Inflammatory macrophage (primary cell): ENCODE data around the gene NEO1.

Source experiments
- DNase-seq, 2 donors: peaks; one replicate each; pipeline ENCODE4 v3.0.0-alpha.2; 2020 to 2022

The NEO1 gene

DNA sequence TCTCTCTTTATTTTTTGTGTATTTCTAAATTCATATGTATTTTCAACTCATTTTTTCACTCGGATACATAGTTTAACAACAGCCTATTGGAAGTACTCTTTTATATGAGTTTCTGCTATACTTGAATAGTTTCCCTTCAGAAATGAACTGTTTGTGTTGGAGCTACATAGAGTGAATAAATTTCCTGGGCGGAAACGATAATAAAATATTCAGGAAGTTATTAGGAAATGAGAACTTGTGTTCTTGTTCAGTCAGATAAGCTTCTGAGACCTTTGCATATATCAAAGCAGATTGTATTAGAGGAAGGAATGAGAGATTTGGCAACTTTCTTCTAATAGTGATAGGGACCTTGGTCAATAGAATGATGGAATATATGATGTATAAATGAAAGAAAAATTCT, 27.3 kb downstream of the NEO1 start:
- no peak for DNase-seq

DNA sequence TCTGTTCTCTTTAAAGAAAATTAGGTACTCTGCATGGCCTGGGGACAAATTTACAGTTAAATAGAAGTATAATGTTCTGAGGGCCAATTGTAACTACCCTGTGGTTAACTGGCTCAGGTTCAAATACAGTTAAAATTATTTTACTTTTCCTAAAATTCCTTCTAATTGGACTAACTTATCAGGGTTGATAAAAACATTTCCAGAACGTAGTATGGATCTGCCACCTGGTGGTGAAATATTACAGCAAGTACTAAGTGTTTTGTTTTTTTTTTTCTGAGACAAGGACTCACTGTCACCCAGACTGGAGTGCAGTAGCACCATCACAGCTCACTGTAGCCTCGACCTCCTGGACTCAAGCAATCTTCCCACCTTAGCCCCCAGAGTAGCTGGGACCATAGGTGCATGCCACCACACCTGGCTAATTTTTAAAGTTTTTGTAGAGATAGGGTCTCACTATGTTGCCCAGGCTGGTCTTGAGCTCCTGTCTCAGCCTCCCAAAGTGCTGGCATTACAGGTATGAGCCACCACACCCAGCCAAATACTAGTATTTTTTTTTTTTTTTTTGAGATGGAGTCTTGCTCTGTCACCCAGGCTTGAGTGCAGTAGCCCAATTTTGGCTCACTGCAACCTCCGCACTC, 29.2 kb downstream of the NEO1 start:
- peak; percentile 48 to 49 for DNase-seq

DNA sequence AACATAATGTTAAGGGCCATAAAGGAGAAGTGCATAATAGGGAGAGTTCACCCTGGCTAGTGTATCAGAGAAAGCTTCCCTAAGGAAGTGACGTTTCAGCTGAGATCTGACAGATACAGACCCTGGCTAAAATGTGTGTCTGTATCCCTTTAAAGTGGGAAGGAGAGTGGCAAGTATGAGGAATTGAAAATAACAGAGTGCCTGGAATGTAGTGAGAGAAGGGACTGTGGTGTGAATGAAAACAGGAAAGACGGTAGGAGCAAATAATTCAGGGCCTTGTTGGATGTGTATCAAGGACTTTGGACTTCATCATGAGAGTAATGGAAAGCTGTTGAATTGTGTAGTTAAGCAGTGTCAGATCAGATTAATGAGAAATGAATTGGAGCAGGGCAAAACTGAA, 30.5 kb downstream of the NEO1 start:
- no peak for DNase-seq

DNA sequence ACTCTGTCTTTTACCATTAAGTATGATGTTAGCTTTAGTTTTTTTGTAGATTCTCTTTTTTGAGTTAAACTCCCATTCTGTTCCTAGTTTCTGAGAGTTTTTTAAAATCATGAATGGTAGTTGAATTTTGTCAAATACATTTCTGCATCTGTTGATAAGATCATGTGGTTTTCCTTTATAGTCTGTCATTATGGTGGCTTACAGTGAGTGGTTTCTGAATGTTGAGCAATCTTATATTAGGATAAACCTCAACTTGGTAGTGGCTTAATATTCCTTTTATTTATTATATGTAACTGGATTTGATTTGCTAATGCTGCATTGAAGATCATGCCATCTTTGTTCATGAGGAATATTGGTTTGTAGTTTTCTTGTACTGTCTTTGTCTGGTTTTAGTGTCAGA, 34.8 kb downstream of the NEO1 start:
- DNase-seq, result no peak

DNA sequence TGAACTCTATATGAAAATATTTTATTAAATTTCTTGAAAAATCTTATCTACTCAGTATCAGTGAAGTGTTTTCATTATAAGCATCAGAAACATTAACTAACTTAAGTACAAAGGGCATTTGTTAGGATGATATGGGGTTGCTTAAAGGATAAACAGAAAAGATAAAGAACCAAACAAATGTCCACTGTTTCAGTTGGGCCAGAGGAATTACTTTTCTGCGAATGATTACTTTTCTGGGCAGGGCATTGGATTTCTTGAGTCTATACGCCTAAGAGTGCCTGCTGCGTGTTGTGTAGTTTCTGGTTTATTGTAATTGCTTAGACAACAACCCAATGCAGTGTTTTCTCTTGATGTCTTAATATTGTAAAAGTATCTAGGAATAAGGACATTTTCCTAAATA, 52.8 kb downstream of the NEO1 start:
- no peak for DNase-seq

DNA sequence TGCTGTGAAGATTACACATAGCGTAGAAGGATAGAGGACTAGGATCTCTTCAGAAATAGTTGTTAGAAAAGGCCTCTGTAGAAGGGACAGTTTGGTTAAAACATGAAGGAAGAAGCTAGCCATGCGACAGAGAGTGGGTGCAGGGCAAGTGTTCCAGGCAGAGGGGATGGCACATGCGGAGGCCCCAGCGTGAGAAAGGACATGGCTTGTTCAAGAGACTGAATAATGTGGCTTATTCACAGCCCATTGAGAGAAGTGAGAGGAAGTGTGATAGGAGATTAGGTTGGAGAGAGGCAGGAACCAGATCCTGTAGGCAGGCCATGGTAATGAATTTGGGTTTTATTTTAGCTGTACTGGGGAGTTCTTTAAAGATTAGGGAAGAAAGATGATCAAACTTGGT, 56.4 kb downstream of the NEO1 start:
- no peak for DNase-seq

DNA sequence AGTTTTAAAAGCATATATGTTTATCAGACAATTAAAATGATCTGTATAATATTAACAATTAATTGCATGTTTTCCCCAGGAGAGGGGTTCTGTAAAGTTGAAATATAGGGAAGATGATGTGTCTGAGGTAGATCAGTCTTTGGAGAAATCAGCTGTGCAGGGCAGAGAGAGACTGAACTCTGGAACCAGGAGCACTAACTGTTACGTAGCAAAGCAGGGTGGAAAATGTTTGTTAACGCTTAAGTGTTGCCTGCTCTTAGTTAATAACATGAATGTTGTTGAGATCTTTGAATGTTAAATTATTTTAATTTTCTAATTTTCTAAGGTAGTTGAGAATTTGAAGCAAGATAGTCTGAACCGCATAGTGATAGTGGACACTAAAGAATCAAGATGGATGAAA, 57.5 kb downstream of the NEO1 start:
- no peak for DNase-seq

DNA sequence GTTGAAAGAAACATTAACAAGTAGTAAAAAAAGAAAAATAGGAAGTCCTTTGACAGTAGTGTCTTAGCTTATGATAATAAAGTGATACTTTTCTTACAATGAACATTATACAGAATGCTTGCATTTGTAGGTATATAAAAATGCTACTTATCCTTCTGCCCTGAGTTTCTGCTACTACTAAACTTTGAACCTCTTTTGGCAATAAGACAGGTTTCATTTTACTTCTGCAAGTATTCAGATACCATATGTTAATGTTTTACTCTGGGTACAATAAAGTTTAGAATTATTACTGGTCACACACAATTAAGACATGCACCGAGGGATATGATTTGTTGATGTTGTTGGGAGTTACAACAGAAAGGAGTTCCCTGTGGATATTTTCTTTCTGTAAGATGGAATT, 57.9 kb downstream of the NEO1 start:
- no peak for DNase-seq

DNA sequence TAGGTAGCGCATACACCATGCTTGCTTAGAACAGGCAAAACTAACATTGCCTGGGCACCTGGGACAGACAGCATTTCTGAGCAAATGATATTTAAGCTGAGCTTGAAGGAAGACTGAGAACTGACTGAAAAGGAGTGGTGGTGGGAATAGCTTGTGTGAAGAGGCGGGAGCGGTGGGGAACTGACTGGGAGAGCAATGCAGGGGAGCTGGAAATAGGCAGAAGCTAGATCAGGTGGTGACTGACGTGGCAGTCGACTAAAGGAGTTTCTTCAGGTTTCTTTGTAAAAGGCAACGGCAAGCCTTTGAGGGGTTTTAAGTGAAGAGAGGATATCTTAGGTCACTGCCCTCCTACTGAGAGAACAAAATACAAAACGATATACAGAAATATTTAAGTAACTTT, 61.8 kb downstream of the NEO1 start:
- no peak for DNase-seq

DNA sequence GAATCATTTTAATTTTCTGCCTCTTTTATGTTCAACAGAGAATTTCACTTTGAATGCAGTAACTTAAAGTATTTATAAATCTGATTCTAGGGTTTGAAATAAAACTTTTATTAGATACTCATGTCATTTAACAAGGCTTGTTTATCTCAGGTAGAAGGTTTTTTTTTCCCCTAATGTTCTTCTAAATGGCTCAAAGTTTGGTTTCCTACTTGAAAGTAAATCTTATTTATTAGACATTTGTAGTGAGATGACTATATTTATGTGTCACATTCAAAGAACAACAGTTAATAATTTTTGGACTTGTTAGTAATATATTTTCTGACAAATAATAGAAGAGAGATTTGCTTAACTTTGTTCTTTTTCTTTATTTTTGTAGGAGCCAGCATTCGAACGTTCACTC, 63.9 kb downstream of the NEO1 start:
- DNase-seq, result no peak

DNA sequence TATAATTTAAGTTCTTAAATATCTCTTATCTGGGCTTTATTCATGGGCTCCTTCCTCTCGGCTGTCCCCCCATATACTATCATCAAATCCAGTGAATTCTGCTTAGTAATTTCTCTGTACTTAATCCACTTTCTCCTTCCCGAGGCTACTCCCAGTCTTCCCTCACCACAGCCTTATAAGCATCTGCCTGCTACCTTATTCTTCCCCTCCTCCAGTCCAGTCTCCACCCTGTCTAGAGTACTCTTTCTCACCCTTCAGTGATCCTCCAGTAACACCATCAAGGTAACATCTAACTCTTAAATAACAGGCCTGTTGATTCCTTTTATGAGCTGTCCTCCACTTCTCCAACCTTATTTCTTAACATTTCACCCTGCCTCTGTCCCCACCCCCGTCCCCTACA, 65.8 kb downstream of the NEO1 start:
- no peak for DNase-seq

DNA sequence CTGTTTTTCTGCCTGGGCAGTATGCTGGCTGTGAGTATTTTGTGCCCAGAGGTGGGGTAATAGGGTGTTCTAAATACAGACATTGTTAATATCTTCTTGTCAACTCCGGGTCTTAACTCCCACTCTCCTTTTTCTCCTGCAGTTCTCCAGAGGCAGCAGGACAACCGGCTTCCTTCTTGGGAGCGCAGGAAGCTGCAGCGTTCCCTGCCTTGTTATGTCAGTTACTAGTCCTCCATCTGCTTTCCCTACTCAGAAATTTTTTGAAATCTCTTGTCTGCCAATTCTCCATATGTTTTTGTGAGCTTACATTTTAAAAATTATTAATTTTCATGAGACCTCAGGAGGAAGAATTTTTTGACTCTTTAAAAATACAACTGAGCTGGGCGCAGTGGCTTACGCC, 67.2 kb downstream of the NEO1 start:
- no peak for DNase-seq

DNA sequence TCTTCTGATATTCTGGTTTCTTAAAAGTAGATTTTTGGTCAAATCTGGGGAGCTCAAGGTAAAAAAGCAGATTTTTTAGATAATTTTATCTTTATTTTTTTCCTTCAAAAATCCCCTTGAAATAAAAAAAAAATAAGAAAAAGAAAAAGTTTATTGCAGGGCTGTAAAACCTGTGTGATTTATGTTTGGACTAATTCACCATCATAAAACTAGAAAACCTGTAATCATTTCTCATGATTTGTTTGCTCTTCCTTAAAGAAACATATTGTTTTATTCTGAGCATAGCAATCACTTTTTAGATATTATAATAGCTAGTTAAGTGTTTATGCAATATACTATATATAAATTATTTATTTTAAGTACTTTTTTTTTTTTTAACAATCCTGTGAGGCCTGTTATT, 68.0 kb downstream of the NEO1 start:
- DNase-seq, result no peak

DNA sequence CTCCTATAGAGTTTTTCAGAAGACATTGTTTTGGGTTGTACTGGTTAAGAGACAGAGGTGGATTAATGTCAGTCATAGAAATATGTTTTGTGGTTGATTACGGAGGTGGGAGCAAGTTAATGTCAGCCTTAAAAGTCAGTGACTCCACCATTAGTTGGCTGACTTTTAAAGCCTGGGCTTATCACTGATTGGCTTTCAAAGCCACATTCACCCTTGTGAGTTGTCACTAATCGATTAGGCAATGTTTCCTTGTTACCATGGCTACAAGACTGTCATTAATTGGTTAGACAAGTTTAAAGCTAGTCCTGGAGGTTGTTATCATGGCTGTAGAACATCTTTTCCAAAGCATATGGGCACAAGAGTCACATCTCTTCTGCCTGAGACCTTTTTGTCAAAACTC, 73.0 kb downstream of the NEO1 start:
- no peak for DNase-seq

DNA sequence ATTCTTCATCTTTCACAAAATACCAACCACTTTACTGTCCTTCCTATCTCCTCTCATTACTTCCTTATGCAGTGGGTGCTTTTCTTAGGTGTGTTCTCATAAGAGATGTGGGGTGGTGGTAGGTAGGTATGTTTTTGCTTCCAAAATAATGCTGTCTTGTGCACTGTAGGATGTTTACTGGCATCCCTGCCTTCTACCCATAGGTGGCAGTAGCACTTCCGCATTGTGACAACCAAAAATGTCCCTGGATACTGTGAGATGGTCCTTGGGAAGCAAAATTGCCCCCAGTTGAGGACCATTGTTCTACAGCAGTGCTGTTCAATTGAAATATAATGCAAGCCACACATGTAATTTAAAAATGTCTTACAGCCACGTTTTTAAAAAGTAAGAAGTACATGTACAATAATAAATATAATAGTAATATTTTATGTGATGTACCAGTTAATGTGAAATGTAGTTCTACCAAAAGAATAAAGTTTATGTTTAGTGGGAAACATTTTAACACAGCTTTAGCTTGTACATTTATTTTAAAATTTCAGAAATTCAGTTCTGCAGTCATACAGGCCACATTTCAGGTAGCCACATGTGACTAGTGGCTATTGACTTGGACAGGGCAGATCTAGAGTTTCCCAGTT, 75.2 kb downstream of the NEO1 start:
- DNase-seq, result peak; percentile 18 to 39

DNA sequence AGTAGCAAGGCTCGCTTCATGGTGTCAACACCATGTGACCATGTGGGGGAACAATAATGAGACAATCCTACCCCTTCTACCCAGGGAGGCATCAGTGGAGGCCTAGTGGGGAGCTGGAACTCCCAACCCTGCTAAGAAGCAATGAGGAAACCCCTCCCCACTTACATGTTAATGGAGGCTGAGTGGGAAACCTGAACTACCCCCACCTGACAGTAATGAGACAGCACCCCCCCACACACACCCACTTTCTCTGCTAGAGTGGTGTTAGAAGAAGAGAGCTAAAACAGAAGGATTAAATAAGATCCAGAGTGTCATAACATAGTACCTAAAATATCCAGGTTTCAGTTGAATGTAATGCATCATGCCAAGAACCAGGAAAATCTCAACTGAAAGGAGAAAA, 78.6 kb downstream of the NEO1 start:
- no peak for DNase-seq

DNA sequence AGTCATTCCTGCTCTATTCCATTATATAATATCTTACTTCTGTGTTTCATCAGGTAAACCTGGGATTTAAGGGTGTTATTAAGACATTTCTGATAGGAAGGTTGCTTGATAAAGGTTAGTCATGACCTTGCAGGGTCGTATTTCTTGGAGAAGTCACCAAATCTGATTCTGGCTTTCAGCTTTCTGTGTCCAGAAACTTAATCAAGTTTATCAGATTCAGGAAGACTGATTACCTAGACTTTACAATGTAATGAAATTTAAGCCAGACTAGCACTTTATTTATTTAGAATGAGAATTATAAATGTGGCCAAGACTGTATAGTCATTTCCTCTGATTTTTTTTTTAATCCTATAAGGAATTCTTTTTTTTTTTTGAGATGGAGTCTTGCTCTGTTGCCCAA, 81.9 kb downstream of the NEO1 start:
- no peak for DNase-seq

DNA sequence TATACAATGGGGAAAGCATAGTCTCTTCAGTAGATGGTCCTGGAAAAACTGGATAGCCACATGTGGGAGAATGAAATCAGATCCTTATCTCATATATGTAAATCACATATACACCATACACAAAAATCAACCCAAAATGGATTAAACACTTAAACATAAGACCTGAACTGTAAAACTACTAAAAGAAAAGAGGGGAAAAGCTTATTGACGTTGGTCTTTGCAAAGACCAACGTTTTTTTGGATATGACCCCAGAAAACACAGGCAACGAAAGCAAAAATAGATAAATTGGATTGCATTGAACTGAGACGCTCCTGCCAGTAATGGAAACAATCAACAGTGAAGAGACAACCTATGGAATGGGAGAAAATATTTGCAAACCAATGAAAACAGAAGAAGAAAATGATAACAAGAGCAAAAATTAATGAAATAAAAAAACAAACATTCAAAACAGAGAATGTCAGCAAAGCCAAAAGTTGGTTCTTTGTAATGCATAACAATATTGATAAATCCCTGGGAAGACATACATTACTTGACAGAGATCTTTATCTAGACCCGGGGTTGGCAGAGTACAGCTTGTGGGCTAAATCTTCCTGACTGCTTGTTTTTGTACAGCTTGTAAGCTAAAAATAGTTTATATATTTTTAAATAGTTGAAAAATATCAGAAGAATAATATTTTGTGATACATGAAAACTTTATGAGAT, 86.9 kb downstream of the NEO1 start:
- no peak for DNase-seq

DNA sequence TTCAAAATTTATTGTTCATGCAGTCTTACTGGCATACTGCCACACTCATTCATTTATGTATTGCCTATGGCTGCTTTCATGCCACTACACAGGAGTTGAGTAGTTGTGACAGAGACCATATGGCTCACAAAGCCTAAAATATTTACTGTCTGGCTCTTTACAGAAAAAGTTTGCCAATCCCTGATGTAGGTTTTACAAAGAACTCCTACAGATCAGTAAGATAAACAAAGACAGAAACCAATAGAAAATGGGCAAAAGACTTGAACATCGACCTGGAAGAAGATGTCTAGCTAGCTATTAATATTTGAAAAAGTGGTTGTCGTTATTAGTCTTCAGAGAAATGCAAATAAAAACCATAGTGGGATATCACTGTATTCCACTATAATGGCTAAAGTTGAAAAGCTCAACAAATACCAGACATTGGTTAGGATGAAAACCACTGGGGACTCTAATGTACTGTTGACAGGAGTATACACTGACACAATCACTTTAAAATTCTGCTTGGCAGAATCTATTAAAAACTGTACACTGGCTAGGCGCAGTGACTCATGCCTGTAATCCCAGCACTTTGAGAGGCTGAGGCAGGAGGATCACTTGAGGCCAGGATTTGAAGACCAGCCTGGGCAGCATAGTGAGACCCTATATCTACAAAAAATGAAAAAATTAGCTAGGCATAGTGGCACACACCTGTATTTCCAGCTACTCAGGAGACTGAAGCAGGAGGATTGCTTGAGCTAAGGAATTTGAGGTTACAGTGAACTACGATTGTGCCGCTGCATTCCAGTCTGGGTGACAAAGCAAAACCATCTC, 87.7 kb downstream of the NEO1 start:
- no peak for DNase-seq

DNA sequence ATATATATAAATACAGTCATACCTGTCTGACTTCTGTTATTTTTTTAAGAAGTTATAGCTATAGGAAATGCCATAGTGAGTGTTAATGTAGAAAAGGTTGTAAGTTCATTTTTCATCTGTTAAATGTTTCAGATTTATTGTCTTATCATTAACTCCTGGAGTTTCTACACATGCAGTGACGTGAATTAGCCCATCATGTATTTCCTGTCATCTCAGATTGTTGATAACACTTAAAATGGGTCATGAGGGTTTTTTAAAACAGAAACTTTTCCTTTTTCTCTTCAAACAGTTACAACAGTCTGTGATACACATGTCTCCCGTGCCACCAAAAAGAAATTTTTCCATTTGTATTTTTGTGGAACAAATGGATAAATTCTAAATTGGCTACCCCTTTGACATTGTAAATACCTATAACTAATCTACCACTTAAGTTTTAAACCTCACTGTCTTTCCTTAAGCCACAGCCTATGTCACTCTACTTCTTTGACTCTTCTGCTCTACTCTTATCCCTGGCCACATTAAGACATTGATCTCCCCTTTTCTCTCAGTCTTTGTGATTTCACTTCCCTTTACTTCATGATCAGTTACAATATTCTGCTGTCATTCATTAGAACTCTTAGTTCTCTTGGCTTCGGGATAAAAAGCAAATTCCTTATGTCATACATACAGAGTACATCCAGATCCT, 89.1 kb downstream of the NEO1 start:
- DNase-seq, result no peak

DNA sequence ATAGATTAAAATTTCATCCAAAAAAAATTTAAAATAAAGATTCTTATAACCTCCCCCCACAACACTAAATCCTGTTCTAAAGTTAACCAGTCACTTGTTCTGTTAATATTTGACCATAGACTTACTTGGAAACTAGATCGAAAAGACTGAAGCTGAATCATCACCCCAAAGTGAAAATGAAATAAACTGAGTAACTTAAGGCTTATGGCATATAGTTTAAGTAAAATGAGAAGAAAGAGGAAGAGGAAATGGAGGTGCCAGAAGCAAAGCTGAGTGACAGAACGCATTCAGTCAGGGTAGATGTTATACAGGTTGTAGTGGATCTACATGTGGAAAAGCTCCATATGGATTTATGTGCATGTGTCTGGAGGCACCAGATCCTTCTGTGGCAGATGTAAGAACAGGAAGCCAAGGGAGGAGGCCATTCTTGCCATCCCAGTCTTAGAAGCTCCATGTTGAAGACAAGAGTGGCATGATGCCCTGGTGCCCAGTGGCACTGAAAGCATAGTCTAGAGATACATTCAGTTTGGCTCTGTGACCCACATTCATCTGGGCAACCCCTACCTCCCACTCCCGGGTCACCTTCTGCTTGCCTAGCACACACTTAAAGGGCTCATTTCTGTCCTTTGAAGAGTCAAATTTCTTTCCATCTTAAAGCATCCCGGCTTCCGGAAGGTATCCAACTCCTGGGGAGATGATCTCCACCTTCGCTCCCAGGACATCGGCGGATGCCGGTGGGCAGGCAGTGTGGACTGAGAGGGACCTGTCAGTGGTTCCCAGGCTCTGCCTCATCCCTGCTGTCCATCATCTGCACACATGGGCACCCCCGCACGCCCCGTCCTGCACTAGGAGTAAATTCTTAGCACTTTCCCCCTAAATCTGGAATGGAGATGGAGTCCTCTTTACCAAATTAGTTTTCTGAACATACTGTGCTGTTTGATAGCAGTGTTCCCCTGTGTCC, 90.8 kb downstream of the NEO1 start:
- DNase-seq, result no peak

DNA sequence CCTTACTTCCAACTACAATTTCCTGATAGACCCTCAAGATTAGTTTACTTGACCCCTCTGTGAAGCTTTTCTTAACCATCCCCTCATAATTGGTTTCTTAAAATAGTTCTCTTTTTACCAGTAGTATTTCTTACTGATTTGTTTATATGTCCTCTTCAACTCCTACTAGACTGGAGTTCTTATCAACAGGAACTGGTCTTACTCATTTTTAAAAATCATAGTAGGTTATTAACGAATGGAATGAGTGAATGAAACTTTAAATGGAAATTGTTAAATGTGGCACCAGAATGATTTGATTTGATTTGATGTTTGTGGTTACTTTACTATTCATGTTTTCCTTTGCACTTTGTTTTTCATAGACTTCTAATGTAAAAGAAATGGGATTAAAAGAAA, 91.5 kb downstream of the NEO1 start:
- DNase-seq, result no peak
